SK-N-SH (cell line): ENCODE results near the gene ACSL1. TPM values are rescaled to one million over a fixed set of nuclear protein-coding genes. Genes with fewer than 3 reads are reported as not detected.

Experiments
- CTCF ChIA-PET: fragments of 300-600, 350-600 bp; formaldehyde crosslinking; extraction: SDS; loops from one replicate; lab custom pipeline; 2021; lab: Yijun Ruan, JAX
- POLR2A ChIA-PET: fragments of 350-600 bp; sonication (Branson Sonifier 250); formaldehyde crosslinking; extraction: SDS; loops from one replicate; lab custom pipeline; 2020; ENCODE audit warnings: antibody characterized with exemption, inconsistent platforms; lab: Yijun Ruan, JAX
- DNase-seq: peaks from one replicate; pipeline ENCODE4 v3.0.0; 2012
- H2AFZ ChIP-seq: fragments of 200-600 bp; sonication (generic); 2 replicates; pipeline ENCODE4 v1.8.1; 2016; ENCODE audit warnings: antibody characterized with exemption, mild to moderate bottlenecking, low read depth
- H3F3A ChIP-seq: fragments of 200-600 bp; sonication (generic); replicated peaks from 2 replicates; pipeline ENCODE3; 2016; ENCODE audit warnings: antibody characterized with exemption, mild to moderate bottlenecking; ENCODE audit not compliant: insufficient read depth
- H3K27ac ChIP-seq, 2 experiments: fragments of 200-500 bp in 1 of 2; fragments of 200-600 bp in 1 of 2; sonication (Bioruptor generic) in 1 of 2; sonication (generic), shearing (Covaris generic) in 1 of 2; 2 replicates each; pipeline versions ENCODE4 v1.5.1 to v1.6.1; 2014 to 2016; ENCODE audit warnings: low read depth in 2 of 2, inconsistent platforms in 1 of 2, low read length in 1 of 2, mild to moderate bottlenecking in 1 of 2, mixed read lengths in 1 of 2
- H3K27me3 ChIP-seq: fragments of 200-600 bp; sonication (generic), shearing (Covaris generic); 2 replicates; pipeline ENCODE4 v1.6.1; 2016; ENCODE audit warnings: mixed run types; ENCODE audit not compliant: insufficient read depth
- H3K36me3 ChIP-seq, 2 experiments: fragments of 200-500 bp in 1 of 2; fragments of 200-600 bp in 1 of 2; sonication (Bioruptor generic) in 1 of 2; sonication (generic) in 1 of 2; replicated peaks in 1 of 2; 2 replicates each; pipeline versions ENCODE3 to v1.5.1; 2014 to 2016; ENCODE audit warnings: low read length in 1 of 2, mild to moderate bottlenecking in 1 of 2; ENCODE audit not compliant: insufficient read depth in 2 of 2, control insufficient read depth in 1 of 2
- H3K4me1 ChIP-seq, 2 experiments: fragments of 200-500 bp in 1 of 2; fragments of 200-600 bp in 1 of 2; sonication (Bioruptor generic) in 1 of 2; sonication (generic), shearing (Covaris generic) in 1 of 2; 2 replicates each; pipeline versions ENCODE4 v1.5.1 to v1.6.1; 2014 to 2016; ENCODE audit warnings: low read depth in 1 of 2, low read length in 1 of 2, mixed run types in 1 of 2; ENCODE audit not compliant: insufficient read depth in 2 of 2, control insufficient read depth in 1 of 2
- H3K4me2 ChIP-seq: fragments of 200-600 bp; sonication (generic), shearing (Covaris generic); 2 replicates; pipeline ENCODE4 v1.6.1; 2017; ENCODE audit warnings: mixed run types
- H3K4me3 ChIP-seq, 2 experiments: fragments of 200-500 bp in 1 of 2; fragments of 200-600 bp in 1 of 2; sonication (Bioruptor generic) in 1 of 2; sonication (generic), shearing (Covaris generic) in 1 of 2; 2 replicates each; pipeline versions ENCODE4 v1.5.1 to v1.8.1; 2014 to 2016; ENCODE audit warnings: low read depth in 2 of 2, inconsistent platforms in 1 of 2, low read length in 1 of 2, mild to moderate bottlenecking in 1 of 2, mixed read lengths in 1 of 2, moderate library complexity in 1 of 2
- H3K79me2 ChIP-seq: fragments of 200-600 bp; sonication (generic); 2 replicates; pipeline ENCODE4 v1.8.1; 2017; ENCODE audit warnings: mild to moderate bottlenecking; ENCODE audit not compliant: insufficient read depth
- H3K9ac ChIP-seq: fragments of 200-600 bp; sonication (generic); 2 replicates; pipeline ENCODE4 v1.6.1; 2017; ENCODE audit warnings: mixed run types
- H3K9me2 ChIP-seq: fragments of 200-600 bp; sonication (generic); 2 replicates; pipeline ENCODE4 v1.6.1; 2017; ENCODE audit warnings: mixed run types
- H3K9me3 ChIP-seq: fragments of 200-600 bp; sonication (generic); 2 replicates; pipeline ENCODE4 v1.6.1; 2017; ENCODE audit warnings: mixed run types, mild to moderate bottlenecking, moderate library complexity
- H4K20me1 ChIP-seq: fragments of 200-600 bp; sonication (generic); 2 replicates; pipeline ENCODE4 v1.6.1; 2017; ENCODE audit warnings: mild to moderate bottlenecking, mixed run types; ENCODE audit not compliant: insufficient read depth
- CHD2 ChIP-seq: fragments of 150-350 bp; IDR thresholded peaks from 2 replicates; pipeline ENCODE4 v1.6.1; 2018; ENCODE audit warnings: low read length; ENCODE audit not compliant: partially characterized antibody
- CTCF ChIP-seq: fragments of 200-600 bp; sonication (generic); IDR thresholded peaks from 2 replicates; pipeline ENCODE4 v1.6.1; 2017; ENCODE audit warnings: antibody characterized with exemption, mild to moderate bottlenecking, moderate library complexity
- EP300 ChIP-seq, 2 experiments: IDR thresholded peaks; 2 replicates each; pipeline versions ENCODE4 v1.4.0 to v1.6.1; 2012; ENCODE audit warnings: borderline replicate concordance in 1 of 2, low read depth in 1 of 2, low read length in 1 of 2
- FOSL2 ChIP-seq: IDR thresholded peaks from 2 replicates; pipeline ENCODE4 v1.4.0; 2012; ENCODE audit warnings: low read depth, mild to moderate bottlenecking, moderate library complexity, borderline replicate concordance
- FOXJ3 ChIP-seq: sonication (generic); formaldehyde crosslinking; IDR thresholded peaks from 2 replicates; pipeline ENCODE4 v1.5.1; 2020; ENCODE audit warnings: mild to moderate bottlenecking, missing genetic modification reagents
- GABPA ChIP-seq: IDR thresholded peaks from 2 replicates; pipeline ENCODE4 v1.4.0; 2012; ENCODE audit warnings: low read depth, mild to moderate bottlenecking
- GATA2 ChIP-seq: sonication (generic); formaldehyde crosslinking; IDR thresholded peaks from 2 replicates; pipeline ENCODE4 v1.5.0; 2020; ENCODE audit warnings: mild to moderate bottlenecking, missing genetic modification reagents
- JUND ChIP-seq: IDR thresholded peaks from 2 replicates; pipeline ENCODE4 v1.4.0; 2012
- MAX ChIP-seq: IDR thresholded peaks from 2 replicates; pipeline ENCODE4 v1.4.0; 2012; ENCODE audit warnings: low read depth
- MXI1 ChIP-seq: IDR thresholded peaks from 2 replicates; pipeline ENCODE4 v1.6.1; 2012; ENCODE audit warnings: mild to moderate bottlenecking, low read depth, low read length, improper control_type of control experiment
- NRF1 ChIP-seq: IDR thresholded peaks from 2 replicates; pipeline ENCODE4 v1.6.1; 2012; ENCODE audit warnings: low read depth, mild to moderate bottlenecking, low read length
- PBX3 ChIP-seq: IDR thresholded peaks from 2 replicates; pipeline ENCODE4; 2012
- RAD21 ChIP-seq: IDR thresholded peaks from 2 replicates; pipeline ENCODE4 v1.6.1; 2012; ENCODE audit warnings: mild to moderate bottlenecking, low read length
- RXRA ChIP-seq: IDR thresholded peaks from 2 replicates; pipeline ENCODE4 v1.4.0; 2012; ENCODE audit warnings: low read depth, mild to moderate bottlenecking, borderline replicate concordance
- SIN3A ChIP-seq: IDR thresholded peaks from 2 replicates; pipeline ENCODE4 v1.6.1; 2012; ENCODE audit warnings: low read depth, mild to moderate bottlenecking, low read length, moderate library complexity, borderline replicate concordance
- SMC3 ChIP-seq: IDR thresholded peaks from 2 replicates; pipeline ENCODE4 v1.6.1; 2012; ENCODE audit warnings: low read depth, low read length, improper control_type of control experiment
- TCF12 ChIP-seq: IDR thresholded peaks from 2 replicates; pipeline ENCODE4 v1.4.0; 2012
- TEAD4 ChIP-seq: IDR thresholded peaks from 2 replicates; pipeline ENCODE4 v1.4.0; 2012; ENCODE audit warnings: mild to moderate bottlenecking, borderline replicate concordance; ENCODE audit not compliant: insufficient read depth
- YY1 ChIP-seq: IDR thresholded peaks from 2 replicates; pipeline ENCODE4 v1.4.0; 2012; ENCODE audit warnings: low read depth, mild to moderate bottlenecking
- WGBS: methylation state at CpG from one replicate; pipeline ENCODE4 v1.1.6; 2017; ENCODE audit warnings: low lambda C conversion rate; 5-methylcytosine and 5-hydroxymethylcytosine counted together
- polyA plus RNA-seq, 3 experiments: library from polyadenylated mRNA; depleted of rRNA; stranded (reverse); fragments of >200 nt; gene quantifications; 2 replicates each; pipeline ENCODE4 v1.2.3, GENCODE V29; 2012
- TF ChIP-seq, protein P1 (sequence below): IDR thresholded peaks from 2 replicates; pipeline ENCODE4 v1.4.0; 2012; ENCODE audit warnings: low read depth, borderline replicate concordance

The ACSL1 gene
- polyA plus RNA-seq, 1 of the 3 experiments (the other 2 are of a cell fraction): 7.9 TPM

GRCh38 chr4:184774152-184774551 is 51.6 kb downstream of the ACSL1 start:
- no peak for DNase-seq
- H2AFZ ChIP-seq: no peak overlapping the region
- H3K9me3 ChIP-seq: no peaks in the 10 kb centered on the region
- CTCF ChIA-PET: no interaction called here
- WGBS: 92% methylated on average over 7 of the region's 7 CpGs
- POLR2A ChIA-PET: no interaction called here
- H3K36me3 ChIP-seq: peaks cover 7 to 20% of the 10 kb centered on the region in 2 experiments
- peaks cover 0 to 9% of the 10 kb centered on the region in 2 experiments; a peak in 1 of 4 replicates for H3K4me1 ChIP-seq
- H3K9me2 ChIP-seq: no peaks in the 10 kb centered on the region
- no peaks in the 10 kb centered on the region for H3K79me2 ChIP-seq
- no peak overlapping the region for H3K9ac ChIP-seq
- H3K27ac ChIP-seq: no peak overlapping the region
- H3K4me2 ChIP-seq: no peak overlapping the region
- H3K27me3 ChIP-seq: no peaks in the 10 kb centered on the region
- no peaks in the 10 kb centered on the region for H3F3A ChIP-seq
- H4K20me1 ChIP-seq: no peaks in the 10 kb centered on the region
- no peak for TF ChIP-seq SIN3A
- TF ChIP-seq SMC3: no peak
- TF ChIP-seq FOSL2: no peak
- no peak for TF ChIP-seq TCF12
- TF ChIP-seq RXRA: no peak
- no peak for TF ChIP-seq YY1
- TF ChIP-seq GATA2 (CRISPR knock-in tag): no peak
- TF ChIP-seq JUND: no peak
- no peak for TF ChIP-seq TEAD4
- TF ChIP-seq PBX3: no peak
- TF ChIP-seq, protein P1, sequence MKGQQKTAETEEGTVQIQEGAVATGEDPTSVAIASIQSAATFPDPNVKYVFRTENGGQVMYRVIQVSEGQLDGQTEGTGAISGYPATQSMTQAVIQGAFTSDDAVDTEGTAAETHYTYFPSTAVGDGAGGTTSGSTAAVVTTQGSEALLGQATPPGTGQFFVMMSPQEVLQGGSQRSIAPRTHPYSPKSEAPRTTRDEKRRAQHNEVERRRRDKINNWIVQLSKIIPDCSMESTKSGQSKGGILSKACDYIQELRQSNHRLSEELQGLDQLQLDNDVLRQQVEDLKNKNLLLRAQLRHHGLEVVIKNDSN: no peak
- TF ChIP-seq CHD2: no peak
- no peak for TF ChIP-seq EP300 (IDR thresholded peaks at IDR 0.05; ENCODE audit: borderline replicate concordance in 1 of 2, low read depth in 1 of 2, low read length in 1 of 2)
- TF ChIP-seq RAD21: no peak
- TF ChIP-seq FOXJ3 (CRISPR knock-in tag): no peak
- TF ChIP-seq CTCF: no peak
- no peak for TF ChIP-seq GABPA
- TF ChIP-seq MAX: no peak
- TF ChIP-seq NRF1: no peak
- no peak for TF ChIP-seq MXI1
- H3K4me3 ChIP-seq: no peak overlapping the region
